Spleen (tissue), 11 donors: Measurements from ENCODE around the gene ACTR3. TPM values are rescaled to one million over a fixed set of nuclear protein-coding genes. Genes with fewer than 3 reads are reported as not detected.

Source experiments
- DNase-seq: peaks from one replicate; pipeline ENCODE4 v3.0.0-alpha.2; 2020
- H3K27ac ChIP-seq, 8 donors: fragments of 200-600 bp; sonication (generic) in 7 of 8; 1 replicate in 4 of 8; 2 replicates in 4 of 8; pipeline versions ENCODE4 v1.5.0 to v1.8.0; 2016 to 2021; ENCODE audit warnings: inconsistent platforms in 4 of 8, mild to moderate bottlenecking in 4 of 8, moderate library complexity in 1 of 8
- H3K27me3 ChIP-seq, 7 donors: fragments of 200-600 bp; sonication (generic) in 6 of 7; replicated peaks in 1 of 7; 1 replicate in 4 of 7; 2 replicates in 3 of 7; pipeline versions ENCODE4 v1.5.0 to v1.8.0; 2016 to 2021; ENCODE audit warnings: inconsistent platforms in 3 of 7, mild to moderate bottlenecking in 1 of 7
- H3K36me3 ChIP-seq, 6 donors: fragments of 200-600 bp; sonication (generic) in 5 of 6; 1 replicate in 4 of 6; 2 replicates in 2 of 6; pipeline versions ENCODE4 v1.5.0 to v1.8.0; 2016 to 2021; ENCODE audit warnings: inconsistent platforms in 2 of 6
- H3K4me1 ChIP-seq, 6 donors: fragments of 200-600 bp; sonication (generic) in 5 of 6; 1 replicate in 3 of 6; 2 replicates in 3 of 6; pipeline versions ENCODE4 v1.5.0 to v1.8.0; 2016 to 2021; ENCODE audit warnings: inconsistent platforms in 3 of 6
- H3K4me3 ChIP-seq, 8 donors: fragments of 200-600 bp; sonication (generic) in 7 of 8; 1 replicate in 4 of 8; 2 replicates in 4 of 8; pipeline versions ENCODE4 v1.5.0 to v1.8.0; 2016 to 2021; ENCODE audit warnings: inconsistent platforms in 4 of 8, mild to moderate bottlenecking in 4 of 8, moderate library complexity in 2 of 8
- H3K9me3 ChIP-seq, 8 donors: fragments of 200-600 bp; sonication (generic) in 7 of 8; 1 replicate in 4 of 8; 2 replicates in 4 of 8; pipeline versions ENCODE4 v1.5.0 to v1.8.0; 2016 to 2021; ENCODE audit warnings: inconsistent platforms in 4 of 8
- CTCF ChIP-seq, 11 experiments: fragments of 200-600 bp in 7 of 11; fragments of 450-650 bp in 4 of 11; sonication (generic) in 4 of 11; IDR thresholded peaks in 8 of 11; conservative IDR thresholded peaks in 3 of 11; 1 replicate in 7 of 11; 2 replicates in 4 of 11; pipeline versions ENCODE4 v1.4.0 to v1.8.0; 2016 to 2021; ENCODE audit warnings: antibody characterized with exemption in 11 of 11, inconsistent platforms in 4 of 11, mild to moderate bottlenecking in 1 of 11
- POLR2A ChIP-seq, 3 donors: fragments of 450-650 bp; IDR thresholded peaks; one replicate each; pipeline ENCODE4 v1.5.1; 2017; ENCODE audit warnings: antibody characterized with exemption in 3 of 3, mild to moderate bottlenecking in 1 of 3
- POLR2AphosphoS5 ChIP-seq, 3 donors: sonication (generic); formaldehyde crosslinking; IDR thresholded peaks; one replicate each; pipeline ENCODE4 v1.5.1; 2017; ENCODE audit warnings: antibody characterized with exemption in 3 of 3
- WGBS, 5 donors: extraction: QIAGEN DNeasy Blood & Tissue Kit in 3 of 5; methylation state at CpG; one replicate each; pipeline versions ENCODE4 v1.1.5 to v1.1.7; 2013 to 2018; 5-methylcytosine and 5-hydroxymethylcytosine counted together
- intact Hi-C: fragments of 100-400 bp; cut with DNase I; formaldehyde crosslinking; loops from one replicate; pipeline ENCODE4 v1.15.0; 2023; ENCODE audit warnings: low total_unique reads
- polyA plus RNA-seq, 3 donors: library from polyadenylated mRNA; stranded (reverse); fragments of 200-250 nt; gene quantifications; one replicate each; pipeline ENCODE4 v1.2.1, GENCODE V29; 2013
- total RNA-seq, 7 donors: library from RNA; depleted of rRNA in 3 of 7; stranded (reverse); fragments of >200 nt in 3 of 7; fragmentation: NEBNext Ultra II Directional in 4 of 7; extraction: Animal tissue kit (Norgen Biotek cat#: 25700) in 4 of 7; gene quantifications; one replicate each; pipeline versions ENCODE4 v1.1.0 to v1.2.1, GENCODE V29; 2016 to 2021
- donor health status: healthy with polysubstance abuse.
- donor health status: DM: no; HTN: no; CAD: no; lungs with moderate emphysema.
- donor health status: DM: no; HTN: no; CAD: no.
- donor health status: Bipolar disorder and iron deficiency.
- donor health status: healthy.
- donor health status: DM: no; HTN: no; CAD: no.
- donor health status: DM: yes; HTN: yes; CAD: no.

The ACTR3 gene
- total and polyA plus RNA-seq, 10 donors = 75.5 to 488 (median 221) TPM

- no peak for DNase-seq
- TF ChIP-seq CTCF (IDR thresholded peaks at IDR 0.05 in 8 of 11, conservative IDR thresholded peaks at IDR 0.05 in 3 of 11) (no peak), POLR2A (IDR thresholded peaks at IDR 0.05) (no peak), POLR2AphosphoS5 (IDR thresholded peaks at IDR 0.05) (peak in 1 of 3 donors; percentile 7)
- Histone ChIP-seq H3K27ac (peak overlapping the region in 5 of 8 donors; percentile 16 to 62 (median 26)), H3K4me1 (peaks cover 0 to 74% (median 47%) of the 10 kb centered on the region in 6 donors), H3K27me3 (no peaks in the 10 kb centered on the region), H3K4me3 (no peak overlapping the region), H3K9me3 (no peaks in the 10 kb centered on the region), H3K36me3 (no peaks in the 10 kb centered on the region)
- 63 to 71% (median 68%) methylated on average over 8 of the region's 8 CpGs for WGBS, 5 donors
- intact Hi-C loops = no loop called here
These were observed 34.7 kb upstream of the ACTR3 start for GRCh38 chr2:113854970-113855740.

- intact Hi-C loops = no loop called here
- H3K36me3 ChIP-seq = no peaks in the 10 kb centered on the region
- DNase-seq = no peak
- TF ChIP-seq POLR2A (IDR thresholded peaks at IDR 0.05) (no peak), POLR2AphosphoS5 (IDR thresholded peaks at IDR 0.05) (no peak), CTCF (IDR thresholded peaks at IDR 0.05 in 8 of 11, conservative IDR thresholded peaks at IDR 0.05 in 3 of 11) (no peak)
- H3K4me3 ChIP-seq = no peak overlapping the region
- H3K9me3 ChIP-seq = no peaks in the 10 kb centered on the region
- H3K27me3 ChIP-seq = no peaks in the 10 kb centered on the region
- peak overlapping the region in 5 of 8 donors; percentile 13 to 83 (median 59) for H3K27ac ChIP-seq
- H3K4me1 ChIP-seq = peaks cover 3 to 81% (median 60%) of the 10 kb centered on the region in 6 donors
- WGBS, 5 donors = 65 to 79% (median 68%) methylated on average over 3 of the region's 3 CpGs
These were observed 32.4 kb upstream of the ACTR3 start for GRCh38 chr2:113857464-113857863.

- Histone ChIP-seq H3K9me3 (no peaks in the 10 kb centered on the region), H3K4me1 (peaks cover 3 to 94% (median 73%) of the 10 kb centered on the region in 6 donors), H3K4me3 (no peak overlapping the region), H3K27me3 (no peaks in the 10 kb centered on the region), H3K36me3 (no peaks in the 10 kb centered on the region), H3K27ac (peak overlapping the region; percentile 27 to 83 (median 58))
- WGBS, 5 donors = 87 to 91% (median 89%) methylated on average over 5 of the region's 5 CpGs
- DNase-seq = no peak
- intact Hi-C loops = no loop called here
- no peak for TF ChIP-seq POLR2A (IDR thresholded peaks at IDR 0.05)
These were observed 31.1 kb upstream of the ACTR3 start for GRCh38 chr2:113858764-113859163.

GRCh38 chr2:113861740-113862139 is 28.1 kb upstream of the ACTR3 start:
- H3K27me3 ChIP-seq = no peaks in the 10 kb centered on the region
- peak overlapping the region in 5 of 8 donors; percentile 51 to 83 (median 69) for H3K27ac ChIP-seq
- peaks cover 3 to 86% (median 65%) of the 10 kb centered on the region in 6 donors for H3K4me1 ChIP-seq
- intact Hi-C loops = no loop called here
- TF ChIP-seq CTCF (IDR thresholded peaks at IDR 0.05 in 8 of 11, conservative IDR thresholded peaks at IDR 0.05 in 3 of 11) = no peak
- no peaks in the 10 kb centered on the region for H3K9me3 ChIP-seq
- 61 to 86% (median 74%) methylated on average over 7 of the region's 7 CpGs for WGBS, 5 donors
- H3K4me3 ChIP-seq = no peak overlapping the region
- H3K36me3 ChIP-seq = no peaks in the 10 kb centered on the region
- no peak for DNase-seq
